Activated CD4-positive, alpha-beta T cell treated with anti-CD3 and anti-CD28 coated beads, Interleukin-2, amount 50 U/mL, for 16 hours (primary cell): Measurements from ENCODE around the gene ZWILCH.

ENCODE experiments used
- DNase-seq: peaks from one replicate; pipeline ENCODE4 v3.0.0-alpha.2; 2020

ZWILCH gene

DNA sequence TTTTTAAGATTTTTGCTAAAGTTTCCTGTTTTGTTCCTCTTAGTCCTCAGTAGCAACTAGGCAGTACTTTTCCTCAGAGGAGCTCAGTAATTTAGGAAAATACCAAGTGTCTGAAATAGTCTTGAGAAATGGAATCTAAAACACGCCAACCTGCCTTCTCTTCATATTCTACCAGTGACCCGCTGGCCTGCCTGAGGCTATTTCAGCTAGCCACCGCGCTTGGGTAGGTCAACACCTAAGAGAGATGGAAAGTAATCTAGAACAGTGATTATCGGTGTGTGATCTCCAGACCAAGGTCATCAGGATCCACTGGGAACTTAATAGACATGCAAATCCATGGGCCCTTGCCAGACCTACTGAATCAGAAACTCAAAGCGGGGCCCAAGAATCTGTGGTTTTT lies 53.1 kb downstream of the ZWILCH start:
- no peak for DNase-seq

DNA sequence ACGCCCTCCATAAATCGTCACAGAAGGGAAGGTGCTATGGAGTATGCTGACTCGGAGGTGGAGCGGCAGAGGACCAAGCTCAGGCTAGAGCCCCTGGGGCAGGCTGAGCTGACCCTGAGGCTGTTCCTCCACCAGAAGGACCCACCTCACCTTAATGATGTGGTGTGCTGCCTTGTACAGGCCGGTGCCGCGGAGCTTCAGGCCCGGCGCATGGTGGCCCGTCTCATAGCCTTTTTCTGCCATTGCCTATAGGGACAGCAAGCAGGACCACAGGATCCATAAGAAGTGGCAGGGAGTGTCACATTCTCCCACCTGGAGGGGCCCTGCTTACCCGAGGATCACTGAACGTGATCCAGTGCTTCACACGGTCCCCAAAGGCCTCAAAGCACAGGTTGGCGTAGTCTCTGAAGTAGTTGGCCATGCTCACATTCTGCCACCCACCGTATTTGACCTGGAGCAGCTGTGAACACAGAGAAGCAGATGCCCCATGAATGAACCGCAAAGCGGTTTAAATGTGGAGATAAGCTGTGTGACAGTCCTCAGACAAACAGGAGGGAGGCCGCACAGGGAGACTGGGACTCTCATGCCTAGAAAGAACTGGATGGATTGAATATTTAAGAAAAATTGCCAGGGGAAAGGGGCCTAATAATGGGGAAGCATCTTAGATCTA lies 55.9 kb downstream of the ZWILCH start:
- DNase-seq: no peak

DNA sequence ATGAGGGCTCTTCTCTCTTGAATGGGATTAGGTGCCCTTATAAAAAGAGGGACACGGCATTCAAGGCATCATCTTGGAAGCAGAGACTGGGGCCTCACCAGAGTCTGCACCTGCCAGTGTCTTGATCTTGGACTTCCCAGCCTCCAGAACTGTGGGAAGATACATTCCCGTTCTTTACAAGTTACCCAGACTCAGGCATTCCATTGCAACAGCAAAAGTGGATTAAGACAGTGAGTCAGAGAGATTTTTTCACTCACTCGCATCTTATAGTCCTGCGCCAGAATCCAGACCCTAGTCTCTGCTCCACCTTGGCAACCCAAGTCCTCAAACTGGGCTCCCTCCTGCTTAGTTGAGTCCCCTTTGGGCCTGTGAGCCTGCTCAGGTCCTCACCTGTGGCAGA lies 58.0 kb downstream of the ZWILCH start:
- no peak for DNase-seq

DNA sequence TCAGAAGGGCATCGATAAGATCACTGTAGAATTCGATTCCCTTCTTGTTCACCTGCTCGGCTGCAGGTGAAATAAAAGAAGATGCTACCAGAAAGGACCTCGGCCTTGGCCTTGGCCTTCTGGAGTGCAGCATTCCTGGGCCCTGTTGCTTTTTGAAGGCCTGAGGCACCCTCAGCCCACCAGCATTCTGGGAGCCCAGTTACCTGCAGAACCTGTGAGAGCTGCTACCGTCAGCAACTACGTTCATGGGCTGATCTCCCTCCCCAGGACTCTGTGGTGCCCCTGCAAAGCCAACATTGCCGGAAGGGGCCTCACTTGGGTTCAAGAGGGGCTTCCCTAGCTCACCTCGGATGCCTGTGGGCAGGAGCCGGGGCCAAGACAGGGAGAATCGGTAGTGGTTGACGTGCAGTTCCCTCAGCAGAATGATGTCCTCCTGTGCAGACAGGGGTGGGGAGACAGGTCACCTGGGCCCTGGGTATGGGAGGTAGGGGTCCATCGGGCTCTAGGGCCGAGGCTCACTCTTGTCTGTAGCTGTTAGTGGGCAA lies 58.5 kb downstream of the ZWILCH start:
- no peak for DNase-seq

DNA sequence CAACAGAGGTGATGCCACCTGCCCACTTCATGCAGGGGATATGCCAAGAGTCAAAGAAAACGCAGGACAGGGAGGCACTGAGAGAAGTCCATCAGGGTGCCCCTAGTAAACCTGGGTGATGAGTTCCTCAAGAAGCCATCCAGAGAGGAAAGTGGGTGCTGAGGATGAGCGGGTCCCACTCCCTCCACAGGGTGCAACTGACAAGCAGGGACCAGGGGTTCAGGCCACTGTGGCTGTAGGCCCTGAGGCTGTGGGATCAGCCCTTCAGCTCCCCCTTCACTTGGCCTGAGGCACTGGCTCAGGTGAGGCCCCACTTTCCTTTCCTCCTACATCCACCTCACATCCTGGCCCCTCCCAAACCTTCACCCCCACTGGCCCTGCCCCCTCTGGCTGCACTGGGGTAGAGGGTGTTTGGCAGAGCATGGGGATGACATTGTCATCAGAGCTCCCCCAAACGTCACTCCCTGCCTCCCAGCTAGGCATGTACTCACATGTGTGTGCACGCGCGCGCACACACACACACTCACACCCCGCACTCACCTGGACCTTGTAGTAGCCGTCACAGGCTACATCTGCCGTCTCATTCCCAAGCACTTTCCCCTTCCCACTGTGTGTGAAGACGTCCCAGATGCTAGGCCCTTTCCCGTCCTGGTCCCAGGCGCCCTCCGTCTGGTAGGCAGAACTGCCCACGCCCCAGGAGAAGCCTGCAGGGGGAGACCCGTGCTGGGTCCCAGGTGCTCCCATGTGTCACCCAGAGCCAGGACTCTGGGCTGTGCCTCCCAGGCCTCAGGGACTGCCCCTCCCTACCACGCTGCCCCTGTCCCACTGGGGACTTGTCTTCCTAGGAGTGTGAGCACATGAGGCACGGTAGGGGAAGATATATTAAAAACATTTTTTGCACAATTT lies 59.3 kb downstream of the ZWILCH start:
- DNase-seq: no peak

DNA sequence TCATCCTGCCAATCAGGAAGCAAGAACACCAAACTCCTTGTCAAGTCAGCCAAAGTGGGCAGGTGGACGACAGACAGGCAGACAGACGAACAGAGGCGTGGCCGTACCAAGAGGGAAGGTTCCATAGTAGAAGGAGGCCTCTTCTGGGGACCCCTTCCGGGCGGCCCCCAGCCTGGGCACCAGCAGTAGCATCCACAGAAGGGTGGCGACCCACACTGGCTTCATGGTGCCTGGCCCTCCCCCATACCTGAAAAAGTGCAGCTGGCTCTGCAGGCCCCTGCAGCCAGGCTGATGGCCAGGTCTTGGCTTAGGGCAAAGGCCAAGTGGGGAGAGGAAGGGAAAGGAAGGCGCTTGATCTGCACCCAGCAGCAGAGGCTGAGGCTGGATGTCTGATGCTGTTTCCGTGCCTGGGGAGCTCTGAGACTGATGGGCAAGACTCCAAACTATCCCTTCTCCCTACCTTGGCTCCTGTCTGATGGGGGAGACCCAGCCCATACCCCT lies 60.1 kb downstream of the ZWILCH start:
- DNase-seq: no peak

DNA sequence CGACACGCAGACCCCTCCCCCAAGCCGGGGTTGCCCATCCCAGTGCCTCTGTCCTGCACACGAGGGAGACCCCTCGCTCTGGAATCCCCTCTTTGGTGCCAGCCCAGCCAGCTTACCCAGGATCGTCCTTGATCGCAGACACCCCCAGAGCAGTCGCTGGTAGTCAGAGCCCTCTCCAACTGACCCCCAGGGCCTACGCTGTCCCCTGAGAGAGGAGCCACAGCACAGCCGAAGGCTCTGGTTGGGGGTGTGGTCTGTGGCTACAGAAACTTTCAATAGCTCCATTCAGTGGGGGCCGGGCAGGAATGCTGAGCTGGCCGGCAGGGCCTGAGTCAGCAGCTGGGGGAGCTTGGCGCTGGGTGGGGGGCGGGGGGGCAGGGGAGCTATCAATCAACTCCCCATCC lies 60.6 kb downstream of the ZWILCH start, which contains the start of gene LCTL:
TSS of gene LCTL (minus strand) at position 258 of the 404 bp plus-strand sequence. CDS start 633 bp downstream, outside the sequence.
- DNase-seq: no peak

DNA sequence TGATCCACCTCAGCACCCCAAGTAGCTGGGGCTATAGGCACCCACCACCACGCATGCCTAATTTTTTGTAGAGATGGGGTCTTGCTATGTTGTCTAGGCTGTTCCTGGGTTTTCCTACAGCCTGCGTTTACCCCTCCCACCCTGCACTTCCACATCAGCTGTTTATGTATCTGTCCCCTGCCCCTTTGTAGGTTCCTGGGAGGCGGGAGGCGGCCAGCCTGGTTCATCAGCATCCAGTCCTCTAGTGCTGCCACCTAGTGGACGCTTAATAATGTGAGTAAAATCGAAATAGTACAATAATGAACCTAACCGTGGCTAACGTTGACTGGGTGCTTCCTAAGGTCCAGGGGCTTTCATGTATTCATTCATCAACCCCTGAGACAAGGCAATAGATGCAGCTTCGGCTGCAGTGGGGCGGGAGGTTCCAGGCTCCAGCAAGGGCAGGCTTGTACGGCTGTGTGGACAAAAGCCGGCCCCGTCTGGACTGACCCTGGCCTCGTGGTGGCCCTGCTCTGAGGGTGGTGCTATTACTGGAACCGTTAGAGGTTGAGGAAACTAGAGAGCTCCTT lies 61.9 kb downstream of the ZWILCH start:
- peak; percentile 72 for DNase-seq

DNA sequence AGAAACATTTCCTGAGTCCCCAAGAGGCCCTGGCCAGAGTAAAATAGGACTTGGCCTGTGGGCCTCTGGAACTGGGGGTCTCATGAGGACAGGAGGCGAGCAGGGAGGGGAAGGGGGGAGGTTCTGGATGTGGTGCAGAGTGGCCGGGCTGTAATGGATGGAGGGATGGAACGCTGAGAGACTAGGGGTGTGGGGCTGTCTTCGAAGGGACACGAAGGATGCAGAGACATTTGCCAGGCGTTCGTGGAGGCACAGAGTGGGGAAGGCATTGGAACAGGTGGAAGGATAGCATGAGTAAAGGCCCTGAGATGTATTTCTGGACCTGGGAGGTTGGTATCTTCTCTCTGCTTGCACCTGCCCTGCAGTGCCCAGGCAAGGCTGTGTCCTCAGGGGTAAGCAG lies 62.8 kb downstream of the ZWILCH start:
- no peak for DNase-seq

DNA sequence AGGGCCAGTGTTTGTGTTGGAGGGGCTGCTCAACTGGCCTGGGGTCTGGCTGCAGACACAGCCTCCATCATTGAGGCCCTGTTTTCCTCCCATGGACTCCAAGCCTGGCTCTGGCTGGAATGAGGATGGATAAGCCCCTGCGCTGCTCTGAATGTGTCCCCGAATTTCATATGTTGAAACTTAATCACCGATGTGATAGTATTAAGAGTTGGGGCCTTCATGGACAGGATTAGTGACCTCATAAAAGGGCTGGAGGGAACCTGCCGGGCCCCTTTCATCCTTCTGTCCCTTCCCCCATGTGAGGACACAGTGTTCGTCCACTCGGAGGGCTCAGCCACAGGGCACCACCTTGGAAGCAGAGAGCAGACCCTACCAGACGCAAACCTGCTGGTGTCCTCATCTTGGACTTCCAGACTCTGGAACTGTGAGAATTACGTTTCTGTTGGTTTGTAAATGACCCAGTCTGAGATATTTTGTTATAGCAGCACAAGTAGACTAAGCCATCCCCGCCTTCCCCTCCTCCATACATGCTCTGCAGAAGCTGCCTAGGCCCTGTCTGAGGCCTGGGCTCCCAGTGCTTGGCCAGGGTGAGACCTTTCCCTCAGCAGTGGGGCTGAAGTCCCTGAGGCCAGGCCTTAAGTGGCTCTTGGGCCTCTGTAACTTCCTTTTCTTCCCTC lies 64.5 kb downstream of the ZWILCH start:
- no peak for DNase-seq

DNA sequence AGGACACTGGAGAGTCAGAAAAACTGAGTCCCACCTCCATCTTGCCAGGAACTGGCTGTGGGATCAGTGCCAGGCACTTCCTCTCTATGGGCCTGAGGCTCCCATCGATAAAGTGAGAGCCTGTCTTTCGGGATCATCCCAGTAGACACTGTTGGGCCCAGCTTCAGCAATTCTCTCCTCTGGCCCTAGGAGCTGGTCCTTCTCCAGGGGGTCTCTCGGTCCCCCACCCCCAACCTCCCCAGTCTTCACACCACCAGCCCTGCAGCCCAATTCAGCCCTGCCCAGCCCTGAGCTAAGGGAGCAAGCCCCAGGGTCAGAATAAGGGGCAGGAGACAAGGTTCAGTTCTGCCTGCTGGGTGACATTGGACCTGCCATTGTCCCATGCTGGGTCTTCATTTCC lies 65.2 kb downstream of the ZWILCH start:
- no peak for DNase-seq

DNA sequence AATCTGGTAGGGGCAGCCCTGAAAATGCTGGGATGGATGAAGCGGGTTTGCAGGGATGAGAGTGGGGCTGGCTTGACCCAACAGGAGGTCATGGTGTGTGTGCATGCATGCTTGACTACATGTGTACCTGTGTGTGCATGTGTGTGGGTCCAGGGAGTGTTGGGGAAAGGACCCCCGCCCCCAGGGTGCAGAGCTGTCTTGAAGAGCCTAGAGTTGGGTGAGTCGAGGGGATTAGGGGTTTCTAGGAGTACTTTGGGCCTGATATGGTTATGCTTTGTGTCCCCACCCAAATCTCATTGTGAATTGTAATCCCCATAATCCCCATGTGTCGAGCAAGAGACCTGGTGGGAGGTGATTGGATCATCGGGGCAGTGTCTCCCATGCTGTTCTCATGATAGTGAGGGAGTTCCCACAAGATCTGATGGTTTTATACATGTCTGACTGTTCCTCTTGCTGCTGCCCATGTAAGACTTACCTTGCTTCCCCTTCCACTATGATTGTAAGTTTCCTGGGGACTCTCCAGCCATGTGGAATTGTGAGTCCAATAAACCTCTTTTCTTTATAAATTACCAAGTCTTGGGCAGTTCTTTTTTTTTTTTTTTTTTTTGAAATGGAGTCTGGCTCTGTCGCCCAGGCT lies 65.8 kb downstream of the ZWILCH start:
- DNase-seq: no peak

DNA sequence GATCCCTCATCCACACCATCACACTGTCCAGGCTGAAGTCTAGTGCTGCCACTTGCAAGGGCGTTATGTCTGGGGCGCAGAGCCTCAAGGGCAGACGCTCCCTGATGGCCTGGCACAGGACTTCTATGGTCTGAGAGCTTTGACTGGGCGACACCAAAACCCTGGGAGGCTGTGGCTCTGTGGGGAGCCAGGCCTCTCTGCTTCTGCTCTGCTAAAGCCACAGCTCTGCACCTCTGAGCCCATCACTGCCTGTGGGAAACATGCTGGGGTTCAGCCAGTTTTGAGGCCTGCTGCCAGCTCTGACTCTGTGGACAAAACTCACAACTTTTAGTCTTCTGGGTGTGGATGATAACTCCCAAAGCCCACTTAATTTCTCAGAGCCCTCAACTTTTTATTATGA lies 67.0 kb downstream of the ZWILCH start:
- DNase-seq: no peak

DNA sequence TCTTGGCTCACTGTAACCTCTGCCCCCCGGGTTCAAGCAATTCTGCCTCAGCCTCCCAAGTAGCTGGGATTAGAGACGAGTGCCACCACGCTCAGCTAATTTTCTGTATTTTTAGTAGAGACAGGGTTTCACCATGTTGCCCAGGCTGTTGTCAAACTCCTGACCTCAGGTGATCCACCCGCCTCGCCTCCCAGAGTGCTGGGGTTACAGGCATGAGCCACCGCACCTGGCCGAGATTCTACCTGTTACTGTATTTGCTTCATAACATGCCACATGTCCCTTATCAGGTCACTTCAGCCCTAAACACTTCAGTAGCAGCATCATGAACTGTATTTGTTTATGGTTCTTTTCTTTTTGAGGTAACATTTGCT lies 68.2 kb downstream of the ZWILCH start:
- DNase-seq: no peak

DNA sequence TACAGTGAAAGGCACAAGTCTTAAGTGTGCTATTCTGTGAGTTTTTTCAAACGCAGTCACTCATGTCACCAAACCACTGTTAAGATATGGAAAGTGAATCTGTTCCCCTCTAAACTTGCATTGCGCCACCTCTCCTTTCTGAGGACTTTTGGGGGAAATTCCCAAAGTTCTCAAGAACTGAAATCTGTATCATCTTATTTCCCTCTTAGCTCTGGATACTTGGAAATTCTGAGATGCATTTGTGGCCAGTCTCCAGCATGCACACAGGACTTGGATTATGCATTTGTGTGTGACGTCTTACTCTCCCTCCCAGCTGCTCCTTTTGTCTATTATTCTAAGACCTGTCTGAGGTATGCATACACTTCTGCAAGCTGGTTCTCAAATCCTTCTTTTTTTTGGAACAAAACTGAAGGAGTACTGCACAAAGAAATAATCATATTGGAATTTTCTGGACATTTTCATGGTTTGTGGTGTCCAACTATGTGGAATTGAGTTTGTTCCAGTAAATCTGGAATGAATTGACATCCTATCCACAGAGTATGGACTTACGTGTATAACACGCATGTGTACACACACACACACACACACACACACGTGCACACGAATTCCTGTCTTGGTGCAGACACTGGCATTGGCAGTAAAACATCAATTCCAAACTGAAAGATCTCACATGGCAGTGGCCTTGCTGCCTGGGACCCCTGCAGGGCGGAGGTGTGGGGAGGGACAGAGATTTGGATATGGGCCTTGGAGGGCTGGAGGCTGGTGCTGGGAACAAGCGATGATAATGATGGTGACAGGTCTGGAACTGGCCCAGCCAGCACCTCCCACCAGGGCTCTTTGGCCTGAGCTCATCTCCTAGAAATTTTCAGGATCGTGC lies 68.8 kb downstream of the ZWILCH start:
- DNase-seq: no peak

DNA sequence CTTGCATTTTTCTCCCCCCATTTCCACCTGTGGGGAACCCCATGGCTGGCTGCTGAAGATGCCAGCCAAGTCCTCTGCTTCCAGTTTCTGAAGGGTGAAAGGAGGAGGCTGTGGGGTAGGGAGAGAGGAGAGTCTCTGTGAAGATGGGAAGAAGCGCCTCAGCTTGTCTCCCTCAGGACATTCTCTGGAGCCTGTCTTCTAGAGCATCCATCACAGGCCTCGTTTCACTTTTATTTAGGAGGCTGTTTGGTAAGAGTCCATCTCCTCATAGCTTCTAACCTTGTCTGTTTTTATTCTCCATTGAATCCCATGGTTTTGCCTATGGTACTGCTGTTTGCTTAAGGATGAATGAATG lies 69.4 kb downstream of the ZWILCH start:
- no peak for DNase-seq

DNA sequence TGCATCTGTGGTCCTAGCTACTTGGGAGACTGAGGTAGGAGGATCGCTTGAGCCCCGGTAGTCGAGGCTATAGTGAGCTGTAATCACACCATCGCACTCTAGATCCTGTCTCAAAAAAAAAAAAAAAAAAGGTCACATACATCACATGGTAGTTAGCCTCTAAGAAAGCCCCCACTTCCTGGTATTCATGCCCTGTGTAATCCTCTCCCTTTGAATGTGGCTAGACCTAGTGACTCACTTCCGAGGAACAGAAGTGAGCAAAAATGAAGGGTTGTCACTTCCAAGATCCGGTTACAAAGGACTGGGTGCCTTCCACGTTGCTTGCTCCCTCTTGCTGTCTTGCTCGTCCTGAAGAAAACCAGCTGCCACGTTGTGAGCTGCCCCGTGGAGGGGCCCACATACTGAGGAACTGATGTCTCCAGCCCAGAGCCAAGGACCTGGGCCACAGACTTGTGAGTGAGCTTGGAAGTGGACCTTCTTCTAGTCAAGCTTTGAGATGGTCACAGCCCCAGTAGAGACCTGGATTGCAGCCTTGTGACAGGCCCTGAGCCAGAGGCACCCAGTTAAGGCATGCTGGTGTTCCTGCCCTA lies 73.3 kb downstream of the ZWILCH start:
- DNase-seq: peak; percentile 41

DNA sequence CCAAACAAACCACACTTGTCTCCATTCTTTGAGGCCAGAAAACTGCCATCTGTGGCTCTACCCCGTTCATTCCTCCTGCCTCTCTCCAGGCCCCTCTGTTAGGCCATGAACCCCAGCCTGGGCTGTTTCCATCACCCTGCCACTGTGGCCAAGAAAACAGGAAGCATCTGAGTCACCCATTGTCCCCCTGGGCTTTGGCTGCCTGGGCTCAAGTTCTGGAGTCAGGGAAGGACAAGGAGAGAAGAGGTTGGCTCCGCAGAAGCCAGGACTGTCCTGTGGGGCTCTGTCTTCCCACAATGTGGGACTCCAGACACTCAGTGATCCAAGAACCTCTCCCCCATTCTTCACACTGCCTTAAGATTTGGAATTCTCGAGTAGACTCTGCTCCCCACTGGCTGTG lies 75.5 kb downstream of the ZWILCH start:
- DNase-seq: no peak

DNA sequence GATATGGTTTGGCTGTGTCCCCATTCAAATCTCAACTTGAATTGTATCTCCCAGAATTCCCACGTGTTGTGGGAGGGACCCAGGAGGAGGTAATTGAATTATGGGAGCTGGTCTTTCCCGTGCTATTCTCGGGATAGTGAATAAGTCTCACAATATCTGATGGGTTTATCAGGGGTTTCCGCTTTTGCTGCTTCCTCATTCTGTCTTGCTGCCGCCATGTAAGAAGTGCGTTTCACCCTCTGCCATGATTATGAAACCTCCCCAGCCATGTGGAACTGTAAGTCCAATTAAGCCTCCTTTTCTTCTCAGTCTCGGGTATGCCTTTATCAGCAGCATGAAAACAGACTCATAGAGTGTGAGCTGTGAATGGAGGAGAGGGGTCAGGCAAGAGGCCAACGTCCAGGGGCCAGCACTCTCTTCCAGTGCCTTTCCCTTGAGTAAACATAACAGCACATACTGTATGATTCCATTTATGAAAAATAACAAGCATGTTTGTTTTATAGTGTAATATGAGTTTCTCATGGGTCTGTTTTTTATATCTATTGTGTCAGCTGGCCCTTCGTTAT lies 76.9 kb downstream of the ZWILCH start:
- DNase-seq: no peak

DNA sequence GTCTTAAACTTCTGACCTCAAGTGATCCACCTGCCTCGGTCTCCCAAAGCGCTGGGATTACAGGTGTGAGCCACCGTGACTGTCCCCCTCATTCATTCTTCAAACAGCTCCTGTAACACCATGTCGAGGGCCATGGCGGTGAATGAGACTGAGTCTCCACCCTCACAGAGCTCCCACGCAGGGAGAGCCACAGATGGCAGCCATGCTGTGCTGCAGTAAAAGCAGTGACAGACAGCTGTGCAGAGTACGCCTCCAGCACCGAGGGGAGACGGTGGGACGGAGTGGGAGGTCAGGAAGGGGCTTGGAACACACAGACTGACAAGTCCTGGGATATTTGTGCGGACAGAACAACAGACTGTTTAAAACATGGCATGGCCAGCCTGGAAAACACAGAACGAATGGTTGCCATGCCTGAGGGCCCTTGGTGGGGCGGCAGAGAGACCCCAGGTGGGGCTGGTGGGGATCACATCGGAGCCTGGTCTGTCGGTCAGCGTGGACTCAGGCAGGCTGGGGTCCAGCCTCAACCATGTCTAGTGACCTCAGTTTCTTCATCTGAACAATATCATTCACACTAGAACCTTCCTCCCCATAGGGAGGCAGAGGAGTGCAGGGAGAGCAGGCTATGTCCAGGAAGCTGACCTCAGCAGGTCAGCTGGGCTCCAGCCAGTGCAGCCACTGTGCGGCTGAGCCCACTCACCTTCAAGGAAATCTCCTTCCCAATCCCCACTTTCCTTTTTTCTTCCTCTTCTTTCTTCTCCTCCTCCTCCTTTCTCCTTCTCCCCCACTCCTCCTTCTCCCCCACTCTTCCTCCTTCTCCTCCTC lies 81.2 kb downstream of the ZWILCH start:
- DNase-seq: no peak
